Gastrocnemius medialis (tissue), 4 donors: ENCODE data around the gene TERC.

Source experiments
- POLR2A ChIP-seq, 2 donors: fragments of 450-650 bp; IDR thresholded peaks; one replicate each; pipeline ENCODE4 v1.6.1; 2017; ENCODE audit warnings: antibody characterized with exemption in 2 of 2, mild to moderate bottlenecking in 2 of 2, moderate library complexity in 2 of 2
- TF ChIP-seq, protein P1 (sequence below), 5 experiments: fragments of 450-650 bp in 3 of 5; fragments of 200-600 bp in 2 of 5; sonication (generic) in 2 of 5; IDR thresholded peaks in 4 of 5; conservative IDR thresholded peaks in 1 of 5; 1 replicate in 4 of 5; 2 replicates in 1 of 5; pipeline ENCODE4 v1.5.1; 2016 to 2019; ENCODE audit warnings: antibody characterized with exemption in 5 of 5, mild to moderate bottlenecking in 3 of 5, moderate library complexity in 3 of 5

- TF ChIP-seq, protein P1, sequence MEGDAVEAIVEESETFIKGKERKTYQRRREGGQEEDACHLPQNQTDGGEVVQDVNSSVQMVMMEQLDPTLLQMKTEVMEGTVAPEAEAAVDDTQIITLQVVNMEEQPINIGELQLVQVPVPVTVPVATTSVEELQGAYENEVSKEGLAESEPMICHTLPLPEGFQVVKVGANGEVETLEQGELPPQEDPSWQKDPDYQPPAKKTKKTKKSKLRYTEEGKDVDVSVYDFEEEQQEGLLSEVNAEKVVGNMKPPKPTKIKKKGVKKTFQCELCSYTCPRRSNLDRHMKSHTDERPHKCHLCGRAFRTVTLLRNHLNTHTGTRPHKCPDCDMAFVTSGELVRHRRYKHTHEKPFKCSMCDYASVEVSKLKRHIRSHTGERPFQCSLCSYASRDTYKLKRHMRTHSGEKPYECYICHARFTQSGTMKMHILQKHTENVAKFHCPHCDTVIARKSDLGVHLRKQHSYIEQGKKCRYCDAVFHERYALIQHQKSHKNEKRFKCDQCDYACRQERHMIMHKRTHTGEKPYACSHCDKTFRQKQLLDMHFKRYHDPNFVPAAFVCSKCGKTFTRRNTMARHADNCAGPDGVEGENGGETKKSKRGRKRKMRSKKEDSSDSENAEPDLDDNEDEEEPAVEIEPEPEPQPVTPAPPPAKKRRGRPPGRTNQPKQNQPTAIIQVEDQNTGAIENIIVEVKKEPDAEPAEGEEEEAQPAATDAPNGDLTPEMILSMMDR (IDR thresholded peaks at IDR 0.05 in 4 of 5, conservative IDR thresholded peaks at IDR 0.05 in 1 of 5): no peak
- TF ChIP-seq POLR2A (IDR thresholded peaks at IDR 0.05): no peak
These were observed 47.7 kb upstream of the TERC start, which contains the start of the genes LRRC34 and LRRIQ4 for GRCh38 chr3:169812332-169813235.
